ENCODE results near the gene SPTLC3. TPM values are rescaled to one million over a fixed set of nuclear protein-coding genes. Genes with fewer than 3 reads are reported as not detected.

SPTLC3 gene
- total and polyA plus RNA-seq, 7 experiments from 2014 or later, result 0.24 to 2.4 (median 0.73) TPM

- ATAC-seq, result no peak
- Histone ChIP-seq H3K9me3 (ENCODE audit: control insufficient read depth in 2 of 3, low read length in 3 of 3) (peaks cover 0 to 16% (median 0%) of the 10 kb centered on the region in 3 experiments), H3K4me3 (ENCODE audit: low read length) (no peak overlapping the region), H3K27me3 (ENCODE audit: control insufficient read depth in 2 of 2, insufficient read depth in 2 of 2, low read length in 2 of 2) (no peaks in the 10 kb centered on the region), H3K27ac (ENCODE audit: low read depth, low read length) (no peak overlapping the region), H3K36me3 (ENCODE audit: control insufficient read depth in 2 of 3, insufficient read depth in 3 of 3, low read length in 3 of 3) (no peaks in the 10 kb centered on the region), H3K4me1 (ENCODE audit: control insufficient read depth in 2 of 2, insufficient read depth in 2 of 2, low read length in 2 of 2) (no peaks in the 10 kb centered on the region)
- no peak for DNase-seq
- peaks cover 0 to 7% (median 0%) of the 10 kb centered on the region in 7 donors for H3K4me1 Mint-ChIP-seq
- H3K27me3 Mint-ChIP-seq, result no peaks in the 10 kb centered on the region
- intact Hi-C loops (cut with micrococcal nuclease), result no loop called here
- no peak overlapping the region for H3K27ac Mint-ChIP-seq
- H3K4me3 Mint-ChIP-seq, result no peak overlapping the region
- H3K9me3 Mint-ChIP-seq, result peaks cover 12 to 38% (median 18%) of the 10 kb centered on the region in 11 donors
- peaks cover 2 to 12% (median 9%) of the 10 kb centered on the region in 5 donors for H3K36me3 Mint-ChIP-seq
- ChIA-PET CTCF (no interaction called here), POLR2A (no interaction called here)
These were observed 9.2 kb downstream of the SPTLC3 start for GRCh38 chr20:13017883-13018535.

- no peak overlapping the region for H3K4me3 Mint-ChIP-seq
- POLR2A ChIA-PET, result no interaction called here
- no peak for DNase-seq
- CTCF ChIA-PET, result no interaction called here
- no peak for ATAC-seq
- Histone ChIP-seq H3K4me1 (ENCODE audit: control insufficient read depth in 2 of 2, insufficient read depth in 2 of 2, low read length in 2 of 2) (no peaks in the 10 kb centered on the region), H3K4me3 (ENCODE audit: low read length) (no peak overlapping the region), H3K27me3 (ENCODE audit: control insufficient read depth in 2 of 2, insufficient read depth in 2 of 2, low read length in 2 of 2) (no peaks in the 10 kb centered on the region), H3K27ac (ENCODE audit: low read depth, low read length) (no peak overlapping the region), H3K9me3 (ENCODE audit: control insufficient read depth in 2 of 3, low read length in 3 of 3) (peaks cover 0 to 16% (median 0%) of the 10 kb centered on the region in 3 experiments), H3K36me3 (ENCODE audit: control insufficient read depth in 2 of 3, insufficient read depth in 3 of 3, low read length in 3 of 3) (no peaks in the 10 kb centered on the region)
- H3K27me3 Mint-ChIP-seq, result no peaks in the 10 kb centered on the region
- H3K36me3 Mint-ChIP-seq, result peaks cover 2 to 15% (median 12%) of the 10 kb centered on the region in 5 donors
- H3K9me3 Mint-ChIP-seq, result peaks cover 15 to 42% (median 19%) of the 10 kb centered on the region in 11 donors
- H3K4me1 Mint-ChIP-seq, result peaks cover 0 to 3% (median 0%) of the 10 kb centered on the region in 7 donors
- no peak overlapping the region for H3K27ac Mint-ChIP-seq
- intact Hi-C loops (cut with micrococcal nuclease), result no loop called here
These were observed 12.6 kb downstream of the SPTLC3 start for GRCh38 chr20:13021205-13021970.

- Mint-ChIP-seq H3K4me3 (no peak overlapping the region), H3K4me1 (peaks cover 0 to 3% (median 0%) of the 10 kb centered on the region in 7 donors), H3K9me3 (peaks cover 15 to 37% (median 19%) of the 10 kb centered on the region in 11 donors), H3K27ac (no peak overlapping the region), H3K36me3 (peaks cover under 1 to 16% (median 13%) of the 10 kb centered on the region in 5 donors), H3K27me3 (no peaks in the 10 kb centered on the region)
- H3K9me3 ChIP-seq (ENCODE audit: control insufficient read depth in 2 of 3, low read length in 3 of 3), result peaks cover 0 to 16% (median 0%) of the 10 kb centered on the region in 3 experiments
- ChIA-PET CTCF (no interaction called here), POLR2A (no interaction called here)
- H3K27me3 ChIP-seq (ENCODE audit: control insufficient read depth in 2 of 2, insufficient read depth in 2 of 2, low read length in 2 of 2), result no peaks in the 10 kb centered on the region
- no peak overlapping the region for H3K4me3 ChIP-seq (ENCODE audit: low read length)
- DNase-seq (no peak), ATAC-seq (no peak)
- H3K4me1 ChIP-seq (ENCODE audit: control insufficient read depth in 2 of 2, insufficient read depth in 2 of 2, low read length in 2 of 2), result no peaks in the 10 kb centered on the region
- intact Hi-C loops (cut with micrococcal nuclease), result no loop called here
- no peaks in the 10 kb centered on the region for H3K36me3 ChIP-seq (ENCODE audit: control insufficient read depth in 2 of 3, insufficient read depth in 3 of 3, low read length in 3 of 3)
- no peak overlapping the region for H3K27ac ChIP-seq (ENCODE audit: low read depth, low read length)
These were observed 13.8 kb downstream of the SPTLC3 start for GRCh38 chr20:13022401-13023155.

DNA sequence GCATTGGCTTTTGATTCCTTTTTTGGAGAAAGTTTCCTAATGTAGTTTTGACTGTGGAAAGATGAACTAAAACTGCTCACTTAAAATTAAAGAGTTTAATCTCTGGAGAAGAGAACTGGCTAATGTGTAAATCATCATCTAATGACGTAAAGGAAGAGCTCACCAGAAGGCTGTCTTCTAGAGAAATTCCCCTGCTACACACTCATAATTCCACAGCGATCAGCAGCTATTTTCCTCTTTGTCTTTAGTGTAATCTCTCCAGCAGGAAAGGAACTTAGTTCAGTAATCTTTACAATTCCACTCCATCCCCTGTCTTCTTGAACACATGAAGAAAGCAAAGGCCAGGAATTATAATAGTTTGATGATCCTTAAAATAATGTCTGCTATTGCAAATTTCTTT, 15.8 kb downstream of the SPTLC3 start:
- H3K36me3 ChIP-seq (ENCODE audit: control insufficient read depth in 2 of 3, insufficient read depth in 3 of 3, low read length in 3 of 3), result no peaks in the 10 kb centered on the region
- H3K4me1 Mint-ChIP-seq, result peaks cover 0 to 3% (median 0%) of the 10 kb centered on the region in 7 donors
- H3K27me3 ChIP-seq (ENCODE audit: control insufficient read depth in 2 of 2, insufficient read depth in 2 of 2, low read length in 2 of 2), result no peaks in the 10 kb centered on the region
- no peak overlapping the region for H3K4me3 Mint-ChIP-seq
- no peaks in the 10 kb centered on the region for H3K4me1 ChIP-seq (ENCODE audit: control insufficient read depth in 2 of 2, insufficient read depth in 2 of 2, low read length in 2 of 2)
- ChIA-PET CTCF (no interaction called here), POLR2A (no interaction called here)
- no peak overlapping the region for H3K27ac Mint-ChIP-seq
- intact Hi-C loops (cut with micrococcal nuclease), result no loop called here
- H3K27me3 Mint-ChIP-seq, result no peaks in the 10 kb centered on the region
- no peak overlapping the region for H3K27ac ChIP-seq (ENCODE audit: low read depth, low read length)
- H3K36me3 Mint-ChIP-seq, result peaks cover 0 to 16% (median 11%) of the 10 kb centered on the region in 5 donors
- H3K9me3 Mint-ChIP-seq, result peaks cover 15 to 32% (median 19%) of the 10 kb centered on the region in 11 donors
- ATAC-seq, result no peak
- DNase-seq, result no peak
- peaks cover 0 to 16% (median 0%) of the 10 kb centered on the region in 3 experiments for H3K9me3 ChIP-seq (ENCODE audit: control insufficient read depth in 2 of 3, low read length in 3 of 3)
- H3K4me3 ChIP-seq (ENCODE audit: low read length), result no peak overlapping the region

DNA sequence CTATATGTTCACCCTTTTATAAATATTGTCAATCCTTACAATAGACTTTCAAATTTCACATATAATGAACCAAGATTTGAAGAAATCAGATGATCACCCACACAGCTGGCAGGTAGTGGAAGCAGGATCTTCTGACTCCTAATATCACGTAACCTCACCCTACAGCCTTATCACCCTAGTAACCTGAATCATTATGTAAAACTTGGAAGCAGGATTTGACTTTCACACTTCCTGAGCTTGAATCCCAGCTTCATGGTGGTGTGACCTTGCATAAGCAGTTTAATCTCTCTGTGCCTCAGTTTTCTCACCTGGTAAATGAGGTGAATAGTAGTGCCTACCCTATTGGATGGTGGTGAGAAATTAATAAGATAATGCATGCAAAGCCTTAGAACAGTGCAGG, 16.4 kb downstream of the SPTLC3 start:
- H3K4me1 ChIP-seq (ENCODE audit: control insufficient read depth in 2 of 2, insufficient read depth in 2 of 2, low read length in 2 of 2), result no peaks in the 10 kb centered on the region
- no peaks in the 10 kb centered on the region for H3K27me3 ChIP-seq (ENCODE audit: control insufficient read depth in 2 of 2, insufficient read depth in 2 of 2, low read length in 2 of 2)
- H3K4me3 ChIP-seq (ENCODE audit: low read length), result no peak overlapping the region
- H3K4me3 Mint-ChIP-seq, result no peak overlapping the region
- ATAC-seq, result no peak
- ChIA-PET CTCF (no interaction called here), POLR2A (no interaction called here)
- no peaks in the 10 kb centered on the region for H3K36me3 ChIP-seq (ENCODE audit: control insufficient read depth in 2 of 3, insufficient read depth in 3 of 3, low read length in 3 of 3)
- H3K27ac ChIP-seq (ENCODE audit: low read depth, low read length), result no peak overlapping the region
- DNase-seq, result no peak
- no peaks in the 10 kb centered on the region for H3K27me3 Mint-ChIP-seq
- H3K9me3 ChIP-seq (ENCODE audit: control insufficient read depth in 2 of 3, low read length in 3 of 3), result peaks cover 0 to 16% (median 0%) of the 10 kb centered on the region in 3 experiments
- H3K4me1 Mint-ChIP-seq, result peaks cover 0 to 3% (median 0%) of the 10 kb centered on the region in 7 donors
- H3K9me3 Mint-ChIP-seq, result peaks cover 15 to 27% (median 19%) of the 10 kb centered on the region in 11 donors
- H3K36me3 Mint-ChIP-seq, result peaks cover 0 to 16% (median 11%) of the 10 kb centered on the region in 5 donors
- intact Hi-C loops (cut with micrococcal nuclease), result no loop called here
- no peak overlapping the region for H3K27ac Mint-ChIP-seq

DNA sequence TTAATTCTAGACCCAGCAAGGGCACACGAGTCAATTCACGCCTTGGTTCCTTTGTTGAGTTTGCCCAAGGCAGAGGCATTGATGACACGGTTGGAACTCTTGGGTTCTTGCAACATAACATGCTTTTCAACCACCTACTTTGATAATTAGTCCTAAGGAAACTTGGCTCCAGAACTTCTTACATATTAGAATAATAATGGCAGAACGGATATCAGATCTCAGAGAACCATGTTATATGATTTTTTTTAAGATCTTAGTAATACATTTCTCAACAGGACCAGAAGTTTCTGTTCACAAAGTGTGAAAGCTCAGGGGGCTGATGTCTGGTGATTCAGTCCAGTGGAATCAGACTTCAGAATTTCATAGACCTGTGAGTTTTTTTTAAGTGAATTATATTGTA, 19.2 kb downstream of the SPTLC3 start:
- DNase-seq (no peak), ATAC-seq (no peak)
- no peak overlapping the region for H3K4me3 ChIP-seq (ENCODE audit: low read length)
- POLR2A ChIA-PET, result no interaction called here
- no peaks in the 10 kb centered on the region for H3K4me1 Mint-ChIP-seq
- H3K36me3 ChIP-seq (ENCODE audit: control insufficient read depth in 2 of 3, insufficient read depth in 3 of 3, low read length in 3 of 3), result no peaks in the 10 kb centered on the region
- H3K27me3 Mint-ChIP-seq, result no peaks in the 10 kb centered on the region
- H3K4me3 Mint-ChIP-seq, result no peak overlapping the region
- CTCF ChIA-PET, result interaction anchor here (0.7 kb wide), 1 partner anchor 1888 kb away, joined by 3 read pairs; no protein-coding TSS in a partner anchor
- no peaks in the 10 kb centered on the region for H3K4me1 ChIP-seq (ENCODE audit: control insufficient read depth in 2 of 2, insufficient read depth in 2 of 2, low read length in 2 of 2)
- intact Hi-C loops (cut with micrococcal nuclease), result no loop called here
- peaks cover 0 to 8% (median 3%) of the 10 kb centered on the region in 5 donors for H3K36me3 Mint-ChIP-seq
- peaks cover under 1 to 4% (median 3%) of the 10 kb centered on the region in 11 donors for H3K9me3 Mint-ChIP-seq
- no peak overlapping the region for H3K27ac Mint-ChIP-seq
- no peak overlapping the region for H3K27ac ChIP-seq (ENCODE audit: low read depth, low read length)
- no peaks in the 10 kb centered on the region for H3K27me3 ChIP-seq (ENCODE audit: control insufficient read depth in 2 of 2, insufficient read depth in 2 of 2, low read length in 2 of 2)
- no peaks in the 10 kb centered on the region for H3K9me3 ChIP-seq (ENCODE audit: control insufficient read depth in 2 of 3, low read length in 3 of 3)
